Measurements from ENCODE around the gene GRM7. TPM values are rescaled to one million over a fixed set of nuclear protein-coding genes. Genes with fewer than 3 reads are reported as not detected.

GRM7 gene
- total RNA-seq, 2 experiments from 2014 or later = not detected

DNA sequence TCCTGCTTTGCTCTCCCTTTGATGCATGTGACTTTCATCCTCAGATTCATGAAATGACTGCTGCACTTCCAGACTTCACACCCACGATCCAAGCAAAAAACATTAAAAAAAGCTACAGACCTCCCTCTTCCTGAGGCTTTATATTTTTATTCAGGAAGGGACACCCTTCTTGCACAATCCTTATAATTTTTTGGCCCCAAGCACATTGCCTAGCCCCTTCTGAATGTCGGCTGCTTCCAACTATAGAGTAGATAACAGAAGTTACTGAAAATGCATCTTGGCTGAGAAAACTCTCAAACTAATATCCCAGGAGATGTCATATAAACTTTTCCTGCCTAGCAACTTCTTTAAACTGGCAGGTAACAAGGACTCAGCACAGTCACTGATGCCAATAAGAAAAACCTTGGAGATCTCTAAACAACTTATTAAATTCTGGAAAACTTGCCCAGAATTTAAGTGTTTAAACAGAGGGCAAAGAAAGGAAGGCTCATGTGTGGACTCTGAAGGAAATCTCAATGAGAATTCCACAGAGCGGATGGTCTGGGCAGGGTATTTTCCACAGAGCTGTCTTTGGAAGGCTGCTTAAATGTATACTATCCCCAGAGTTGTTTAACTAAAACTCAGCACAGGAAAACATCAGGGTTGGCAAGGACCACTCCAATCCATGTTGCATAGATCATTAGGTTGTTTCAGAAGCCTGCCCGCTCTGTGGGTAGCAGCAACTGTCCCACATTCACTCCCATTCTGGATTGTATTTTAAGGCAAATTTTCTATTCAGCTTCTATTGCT is 893.9 kb downstream of the GRM7 start:
- ChIA-PET POLR2A (no interaction called here), CTCF (no interaction called here)
- Histone ChIP-seq H3K36me3 (ENCODE audit: insufficient read depth, low read length) (no peaks in the 10 kb centered on the region), H3K4me1 (ENCODE audit: insufficient read depth, low read length) (no peaks in the 10 kb centered on the region), H3K9me3 (ENCODE audit: control insufficient read depth in 1 of 2, insufficient read depth in 1 of 2, low read length in 2 of 2) (no peaks in the 10 kb centered on the region), H3K27me3 (ENCODE audit: control insufficient read depth in 1 of 2, insufficient read depth in 2 of 2, low read length in 2 of 2) (no peaks in the 10 kb centered on the region), H3K27ac (ENCODE audit: low read depth in 1 of 2, low read length in 2 of 2) (no peak overlapping the region), H3K4me3 (ENCODE audit: low read length) (no peak overlapping the region)
- Mint-ChIP-seq H3K27me3 (no peaks in the 10 kb centered on the region), H3K36me3 (ENCODE audit: low read depth) (no peaks in the 10 kb centered on the region), H3K4me1 (ENCODE audit: low read depth) (no peaks in the 10 kb centered on the region), H3K27ac (no peak overlapping the region), H3K9me3 (peaks cover 4% of the 10 kb centered on the region), H3K4me3 (no peak overlapping the region)
- DNase-seq (no peak), ATAC-seq (ENCODE audit: poor library complexity) (no peak)
- intact Hi-C loops (cut with DNase I, micrococcal nuclease) = no loop called here
- TF ChIP-seq, protein P1, sequence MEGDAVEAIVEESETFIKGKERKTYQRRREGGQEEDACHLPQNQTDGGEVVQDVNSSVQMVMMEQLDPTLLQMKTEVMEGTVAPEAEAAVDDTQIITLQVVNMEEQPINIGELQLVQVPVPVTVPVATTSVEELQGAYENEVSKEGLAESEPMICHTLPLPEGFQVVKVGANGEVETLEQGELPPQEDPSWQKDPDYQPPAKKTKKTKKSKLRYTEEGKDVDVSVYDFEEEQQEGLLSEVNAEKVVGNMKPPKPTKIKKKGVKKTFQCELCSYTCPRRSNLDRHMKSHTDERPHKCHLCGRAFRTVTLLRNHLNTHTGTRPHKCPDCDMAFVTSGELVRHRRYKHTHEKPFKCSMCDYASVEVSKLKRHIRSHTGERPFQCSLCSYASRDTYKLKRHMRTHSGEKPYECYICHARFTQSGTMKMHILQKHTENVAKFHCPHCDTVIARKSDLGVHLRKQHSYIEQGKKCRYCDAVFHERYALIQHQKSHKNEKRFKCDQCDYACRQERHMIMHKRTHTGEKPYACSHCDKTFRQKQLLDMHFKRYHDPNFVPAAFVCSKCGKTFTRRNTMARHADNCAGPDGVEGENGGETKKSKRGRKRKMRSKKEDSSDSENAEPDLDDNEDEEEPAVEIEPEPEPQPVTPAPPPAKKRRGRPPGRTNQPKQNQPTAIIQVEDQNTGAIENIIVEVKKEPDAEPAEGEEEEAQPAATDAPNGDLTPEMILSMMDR (IDR thresholded peaks at IDR 0.05) = no peak

DNA sequence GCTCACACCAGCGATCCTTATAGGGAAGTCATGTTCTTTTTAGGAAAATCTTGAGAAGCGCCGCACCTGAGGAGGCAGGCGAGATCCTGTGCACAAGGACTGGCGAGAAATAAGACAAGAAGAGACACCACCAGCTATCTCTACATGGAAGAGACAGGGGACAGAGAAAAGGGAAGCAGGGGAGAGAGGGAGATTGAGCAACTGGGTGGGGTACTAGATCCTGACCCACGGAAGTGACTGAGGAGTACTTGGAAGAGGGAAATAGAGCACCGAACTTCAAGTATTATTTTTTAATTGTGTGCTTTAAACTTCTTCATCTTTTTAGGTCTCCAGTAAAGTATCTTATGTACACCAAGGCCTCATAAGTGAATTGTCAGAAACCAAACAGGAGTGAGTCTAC is 898.7 kb downstream of the GRM7 start:
- peak in 2 of 14 experiments; percentile 5 to 6 for DNase-seq
- Mint-ChIP-seq H3K9me3 (peaks cover 4% of the 10 kb centered on the region), H3K36me3 (ENCODE audit: low read depth) (no peaks in the 10 kb centered on the region), H3K4me1 (ENCODE audit: low read depth) (no peaks in the 10 kb centered on the region), H3K27ac (no peak overlapping the region), H3K27me3 (no peaks in the 10 kb centered on the region), H3K4me3 (no peak overlapping the region)
- ATAC-seq (ENCODE audit: poor library complexity) = no peak
- Histone ChIP-seq H3K36me3 (ENCODE audit: insufficient read depth, low read length) (no peaks in the 10 kb centered on the region), H3K4me1 (ENCODE audit: insufficient read depth, low read length) (no peaks in the 10 kb centered on the region), H3K4me3 (ENCODE audit: low read length) (no peak overlapping the region), H3K27ac (ENCODE audit: low read depth in 1 of 2, low read length in 2 of 2) (no peak overlapping the region), H3K27me3 (ENCODE audit: control insufficient read depth in 1 of 2, insufficient read depth in 2 of 2, low read length in 2 of 2) (no peaks in the 10 kb centered on the region), H3K9me3 (ENCODE audit: control insufficient read depth in 1 of 2, insufficient read depth in 1 of 2, low read length in 2 of 2) (no peaks in the 10 kb centered on the region)
- intact Hi-C loops (cut with DNase I, micrococcal nuclease) = no loop called here
- POLR2A ChIA-PET = no interaction called here
- TF ChIP-seq, protein P1 (IDR thresholded peaks at IDR 0.05) = no peak
- CTCF ChIA-PET = no interaction called here

DNA sequence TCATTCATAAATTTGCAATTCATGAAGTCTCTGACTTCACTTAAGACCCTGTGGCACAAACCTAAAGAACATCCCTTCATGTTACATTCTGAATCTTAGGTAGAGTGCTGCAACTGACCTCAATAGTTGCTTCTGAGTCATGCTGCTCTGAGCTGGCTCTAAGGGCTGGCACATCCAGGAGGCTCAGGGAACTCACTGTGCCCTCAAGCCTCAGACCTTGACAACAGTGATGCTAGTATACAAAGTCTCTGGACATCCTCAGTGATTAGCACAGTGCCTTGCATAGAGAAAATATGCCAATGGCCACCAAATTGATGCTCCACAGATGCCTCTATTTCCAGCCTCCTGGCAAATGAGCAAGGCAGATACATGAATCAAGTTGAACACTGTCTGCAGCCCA is 899.8 kb downstream of the GRM7 start:
- intact Hi-C loops (cut with DNase I, micrococcal nuclease) = no loop called here
- ATAC-seq (ENCODE audit: poor library complexity) (no peak), DNase-seq (no peak)
- Mint-ChIP-seq H3K27me3 (no peaks in the 10 kb centered on the region), H3K36me3 (ENCODE audit: low read depth) (no peaks in the 10 kb centered on the region), H3K4me3 (no peak overlapping the region), H3K27ac (no peak overlapping the region), H3K4me1 (ENCODE audit: low read depth) (no peaks in the 10 kb centered on the region), H3K9me3 (peaks cover 2% of the 10 kb centered on the region)
- Histone ChIP-seq H3K27ac (ENCODE audit: low read depth in 1 of 2, low read length in 2 of 2) (no peak overlapping the region), H3K4me1 (ENCODE audit: insufficient read depth, low read length) (no peaks in the 10 kb centered on the region), H3K9me3 (ENCODE audit: control insufficient read depth in 1 of 2, insufficient read depth in 1 of 2, low read length in 2 of 2) (no peaks in the 10 kb centered on the region), H3K36me3 (ENCODE audit: insufficient read depth, low read length) (no peaks in the 10 kb centered on the region), H3K4me3 (ENCODE audit: low read length) (no peak overlapping the region), H3K27me3 (ENCODE audit: control insufficient read depth in 1 of 2, insufficient read depth in 2 of 2, low read length in 2 of 2) (peaks cover 0 to 2% of the 10 kb centered on the region in 2 experiments)
- CTCF ChIA-PET = no interaction called here
- POLR2A ChIA-PET = no interaction called here
- TF ChIP-seq, protein P1 (IDR thresholded peaks at IDR 0.05) = no peak
